Parietal lobe (tissue), 1 donor: ENCODE measurements around the gene MANF. TPM values are rescaled to one million over a fixed set of nuclear protein-coding genes. Genes with fewer than 3 reads are reported as not detected.

Source experiments
- total RNA-seq: library from RNA; depleted of rRNA; stranded (reverse); fragments of >200 nt; gene quantifications from one replicate; pipeline ENCODE4 v1.2.3, GENCODE V29; 2014

MANF gene
- 15.7 TPM for total RNA-seq

DNA sequence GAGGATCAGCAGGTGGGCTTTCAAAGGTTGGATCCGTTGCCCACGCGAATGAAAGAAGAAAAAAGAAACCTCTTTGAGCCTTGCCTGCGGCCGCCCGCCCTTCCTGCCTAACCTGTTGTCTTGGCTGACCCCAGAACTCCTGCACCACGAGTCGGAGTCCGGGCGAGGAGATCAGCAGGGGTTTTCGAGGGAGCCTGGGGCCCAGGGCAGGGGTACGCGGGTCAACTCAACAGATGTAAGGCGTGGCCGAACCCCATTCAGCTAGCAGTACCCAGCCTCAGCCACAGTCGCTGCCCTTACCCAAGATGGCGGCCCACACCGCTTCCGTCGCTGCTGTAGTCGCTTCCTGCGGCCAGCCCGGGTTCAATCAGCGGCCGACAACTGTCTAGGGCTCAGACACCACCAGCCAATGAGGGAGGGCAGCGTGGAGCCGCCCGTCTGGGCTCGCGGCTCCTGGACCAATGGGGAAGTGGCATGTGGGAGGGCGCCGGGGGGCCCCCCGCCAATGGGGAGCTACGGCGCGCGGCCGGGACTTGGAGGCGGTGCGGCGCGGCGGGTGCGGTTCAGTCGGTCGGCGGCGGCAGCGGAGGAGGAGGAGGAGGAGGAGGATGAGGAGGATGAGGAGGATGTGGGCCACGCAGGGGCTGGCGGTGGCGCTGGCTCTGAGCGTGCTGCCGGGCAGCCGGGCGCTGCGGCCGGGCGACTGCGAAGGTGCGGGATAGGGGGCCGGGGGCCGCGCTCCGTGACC, at the start of gene MANF:
TSS of gene MANF (plus strand) at position 566 of the 748 bp plus-strand sequence. CDS start at position 618, 52 bp downstream.

DNA sequence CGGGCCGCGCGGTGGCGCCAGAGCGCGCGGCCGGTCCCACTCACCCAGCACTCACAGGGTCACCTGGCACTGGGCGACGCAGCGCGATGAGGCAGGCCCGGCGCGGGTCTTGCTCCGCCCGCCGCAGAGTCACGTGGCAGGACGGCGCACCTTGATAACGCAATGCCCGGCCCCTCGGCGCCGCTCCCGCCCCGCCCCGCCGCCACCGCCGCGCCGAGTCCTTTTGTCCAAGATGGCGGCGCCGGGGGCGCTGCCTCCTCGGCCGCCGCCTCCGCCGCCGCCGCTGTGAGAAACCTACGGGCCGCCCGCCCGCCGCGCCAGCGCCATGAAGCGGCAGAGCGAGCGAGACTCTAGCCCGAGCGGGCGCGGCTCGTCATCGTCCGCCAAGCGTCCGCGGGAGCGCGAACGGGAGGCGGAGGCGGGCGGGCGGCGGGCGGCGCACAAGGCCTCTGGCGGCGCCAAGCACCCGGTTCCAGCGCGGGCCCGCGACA, 6.0 kb downstream of the MANF start, which contains the start of gene RBM15B:
TSS of gene RBM15B (plus strand) at position 211 of the 491 bp plus-strand sequence. CDS start at position 326, 115 bp downstream.

Other genes starting within 250 kb of the MANF start
- 34.1 TPM for gene RBM15B, start 6.0 kb downstream of the MANF start, total RNA-seq
- 26.0 TPM for gene DCAF1, start 114.7 kb downstream of the MANF start, total RNA-seq
- 48.2 TPM for gene RAD54L2, start 153.4 kb downstream of the MANF start, total RNA-seq